ENCODE measurements around the gene PYURF.

DNA sequence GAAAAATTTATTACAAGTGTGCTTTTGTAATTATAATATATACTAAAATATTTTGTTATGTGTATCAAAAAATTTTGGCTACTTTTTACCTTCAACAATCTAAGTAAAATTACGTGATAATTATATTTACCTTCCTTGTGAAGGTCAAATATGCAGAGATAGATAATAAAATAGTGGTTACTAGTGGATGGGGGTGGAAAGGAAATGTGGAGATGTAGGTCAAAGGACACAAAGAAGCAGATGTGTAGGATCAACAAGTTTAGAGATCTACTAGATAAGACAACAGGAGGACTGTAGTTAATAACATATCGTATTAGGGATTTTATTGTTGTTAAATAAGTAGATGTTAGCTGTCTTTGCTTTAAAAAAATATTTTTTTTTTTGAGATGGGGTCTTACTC, 45.3 kb downstream of the PYURF start:
- TF ChIP-seq POLR2A (IDR thresholded peaks at IDR 0.05), result no peak
- TF ChIP-seq, protein P1, sequence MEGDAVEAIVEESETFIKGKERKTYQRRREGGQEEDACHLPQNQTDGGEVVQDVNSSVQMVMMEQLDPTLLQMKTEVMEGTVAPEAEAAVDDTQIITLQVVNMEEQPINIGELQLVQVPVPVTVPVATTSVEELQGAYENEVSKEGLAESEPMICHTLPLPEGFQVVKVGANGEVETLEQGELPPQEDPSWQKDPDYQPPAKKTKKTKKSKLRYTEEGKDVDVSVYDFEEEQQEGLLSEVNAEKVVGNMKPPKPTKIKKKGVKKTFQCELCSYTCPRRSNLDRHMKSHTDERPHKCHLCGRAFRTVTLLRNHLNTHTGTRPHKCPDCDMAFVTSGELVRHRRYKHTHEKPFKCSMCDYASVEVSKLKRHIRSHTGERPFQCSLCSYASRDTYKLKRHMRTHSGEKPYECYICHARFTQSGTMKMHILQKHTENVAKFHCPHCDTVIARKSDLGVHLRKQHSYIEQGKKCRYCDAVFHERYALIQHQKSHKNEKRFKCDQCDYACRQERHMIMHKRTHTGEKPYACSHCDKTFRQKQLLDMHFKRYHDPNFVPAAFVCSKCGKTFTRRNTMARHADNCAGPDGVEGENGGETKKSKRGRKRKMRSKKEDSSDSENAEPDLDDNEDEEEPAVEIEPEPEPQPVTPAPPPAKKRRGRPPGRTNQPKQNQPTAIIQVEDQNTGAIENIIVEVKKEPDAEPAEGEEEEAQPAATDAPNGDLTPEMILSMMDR (IDR thresholded peaks at IDR 0.05), result no peak

All from sigmoid colon (tissue), 3 donors.